ENCODE measurements around the gene SERGEF.

SERGEF gene

GRCh38 chr11:17852246-17852645, 160.6 kb downstream of the SERGEF start:
- no peak for DNase-seq (ENCODE audit: low read depth)
- no peak for TF ChIP-seq CTCF (IDR thresholded peaks at IDR 0.05; ENCODE audit: control insufficient read depth, insufficient read depth, low read depth, low read length, missing control alignments)
- H3K4me3 ChIP-seq (ENCODE audit: control insufficient read depth, low read depth, low read length) = no peak overlapping the region

- TF ChIP-seq CTCF (IDR thresholded peaks at IDR 0.05; ENCODE audit: control insufficient read depth, insufficient read depth, low read depth, low read length, missing control alignments) = no peak
- H3K4me3 ChIP-seq (ENCODE audit: control insufficient read depth, low read depth, low read length) = no peak overlapping the region
- DNase-seq (ENCODE audit: low read depth) = no peak
These were observed 161.2 kb downstream of the SERGEF start for GRCh38 chr11:17851697-17852096.

- no peak for DNase-seq (ENCODE audit: low read depth)
- no peak for TF ChIP-seq CTCF (IDR thresholded peaks at IDR 0.05; ENCODE audit: control insufficient read depth, insufficient read depth, low read depth, low read length, missing control alignments)
These were observed 162.5 kb downstream of the SERGEF start for GRCh38 chr11:17850336-17850735.

GRCh38 chr11:17848715-17849114, 164.1 kb downstream of the SERGEF start:
- DNase-seq (ENCODE audit: low read depth) = no peak
- H3K4me3 ChIP-seq (ENCODE audit: control insufficient read depth, low read depth, low read length) = no peak overlapping the region
- no peak for TF ChIP-seq CTCF (IDR thresholded peaks at IDR 0.05; ENCODE audit: control insufficient read depth, insufficient read depth, low read depth, low read length, missing control alignments)

More at GRCh38 chr11:17850336-17850735, 162.5 kb downstream of the SERGEF start:
- H3K4me3 ChIP-seq (ENCODE audit: control insufficient read depth, low read depth, low read length) = no peak overlapping the region

GRCh38 chr11:17846852-17847453, 165.9 kb downstream of the SERGEF start:
- peak; percentile 39 for TF ChIP-seq CTCF (IDR thresholded peaks at IDR 0.05; ENCODE audit: control insufficient read depth, insufficient read depth, low read depth, low read length, missing control alignments)
- H3K4me3 ChIP-seq (ENCODE audit: control insufficient read depth, low read depth, low read length) = no peak overlapping the region

GRCh38 chr11:17845431-17845881, 167.4 kb downstream of the SERGEF start:
- DNase-seq (ENCODE audit: low read depth) = peak; percentile 73
- TF ChIP-seq CTCF (IDR thresholded peaks at IDR 0.05; ENCODE audit: control insufficient read depth, insufficient read depth, low read depth, low read length, missing control alignments) = no peak
- no peak overlapping the region for H3K4me3 ChIP-seq (ENCODE audit: control insufficient read depth, low read depth, low read length)

More at GRCh38 chr11:17846852-17847453, 165.9 kb downstream of the SERGEF start:
- DNase-seq (ENCODE audit: low read depth) = no peak
